Left lung (tissue), 10 donors: ENCODE results near the gene CCNG2. TPM values are rescaled to one million over a fixed set of nuclear protein-coding genes. Genes with fewer than 3 reads are reported as not detected.

Experiments
- ATAC-seq: fragments of 200-7000 bp; cut with Tn5 transposase; one replicate; pipeline ENCODE4 v1.9.1; 2020; ENCODE audit warnings: moderate library complexity
- DNase-seq, 4 donors: peaks; one replicate each; pipeline ENCODE4 v3.0.0-alpha.2; 2013 to 2020
- H3K27ac ChIP-seq, 2 donors: fragments of 200-600 bp; sonication (generic) in 1 of 2; one replicate each; pipeline versions ENCODE4 v1.5.0 to v1.8.0; 2020 to 2021
- H3K27me3 ChIP-seq, 2 donors: fragments of 200-600 bp; sonication (generic) in 1 of 2; one replicate each; pipeline versions ENCODE4 v1.5.0 to v1.8.0; 2020 to 2021
- H3K36me3 ChIP-seq, 2 donors: fragments of 200-600 bp; sonication (generic) in 1 of 2; one replicate each; pipeline versions ENCODE4 v1.5.0 to v1.8.0; 2020 to 2021
- H3K4me1 ChIP-seq, 2 donors: fragments of 200-600 bp; one replicate each; pipeline ENCODE4 v1.8.0; 2021
- H3K4me3 ChIP-seq, 2 donors: fragments of 200-600 bp; sonication (generic) in 1 of 2; one replicate each; pipeline versions ENCODE4 v1.5.0 to v1.8.0; 2020 to 2021; ENCODE audit warnings: mild to moderate bottlenecking in 1 of 2
- H3K9me3 ChIP-seq, 2 donors: fragments of 200-600 bp; sonication (generic) in 1 of 2; one replicate each; pipeline versions ENCODE4 v1.5.0 to v1.8.0; 2020 to 2021
- CTCF ChIP-seq, 2 donors: fragments of 200-600 bp; sonication (generic) in 1 of 2; IDR thresholded peaks; one replicate each; pipeline versions ENCODE4 v1.5.0 to v1.8.0; 2021; ENCODE audit warnings: antibody characterized with exemption in 2 of 2
- intact Hi-C, 2 donors: fragments of 100-400 bp; cut with DNase I; formaldehyde crosslinking; loops; one replicate each; pipeline versions ENCODE4 v1.11.2 to v1.14.2; 2022
- polyA plus RNA-seq, 6 donors: library from polyadenylated mRNA; unstranded; fragments of 120-200 nt; gene quantifications; one replicate each; pipeline ENCODE4 v1.2.1, GENCODE V29; 2013; ENCODE audit not compliant: insufficient read length in 6 of 6
- total RNA-seq, 2 donors: library from RNA; stranded (reverse); fragmentation: NEBNext Ultra II Directional; extraction: Animal tissue kit (Norgen Biotek cat#: 25700); gene quantifications; one replicate each; pipeline ENCODE4 v1.2.1, GENCODE V29; 2021
- donor health status: DM: no; HTN: yes; CAD: no.
- donor health status: DM: no; HTN: no; CAD: no.

CCNG2 gene
- total and polyA plus RNA-seq, 8 donors, result 31.6 to 136 (median 106) TPM

GRCh38 chr4:77199276-77199675 is 42.3 kb downstream of the CCNG2 start:
- no peak for ATAC-seq
- Histone ChIP-seq H3K4me1 (peaks cover 1 to 4% of the 10 kb centered on the region in 2 donors), H3K27me3 (no peaks in the 10 kb centered on the region), H3K9me3 (no peaks in the 10 kb centered on the region), H3K27ac (no peak overlapping the region), H3K4me3 (no peak overlapping the region), H3K36me3 (no peaks in the 10 kb centered on the region)
- intact Hi-C loops, result no loop called here
- DNase-seq, result no peak
- TF ChIP-seq CTCF (IDR thresholded peaks at IDR 0.05), result no peak

- no peak for TF ChIP-seq CTCF (IDR thresholded peaks at IDR 0.05)
- intact Hi-C loops, result loop anchor here in 1 of 2 donors (10.0 kb wide), 1 partner anchor 105 kb away; no protein-coding TSS in a partner anchor
Observed at GRCh38 chr4:77199701-77200100, 42.7 kb downstream of the CCNG2 start.

GRCh38 chr4:77201343-77201742 is 44.3 kb downstream of the CCNG2 start:
- DNase-seq (no peak), ATAC-seq (no peak)
- intact Hi-C loops, result loop anchor here in 1 of 2 donors (10.0 kb wide), 1 partner anchor 107 kb away; no protein-coding TSS in a partner anchor
- Histone ChIP-seq H3K27ac (no peak overlapping the region), H3K9me3 (no peaks in the 10 kb centered on the region), H3K27me3 (no peaks in the 10 kb centered on the region), H3K4me3 (no peak overlapping the region), H3K36me3 (no peaks in the 10 kb centered on the region), H3K4me1 (peaks cover 0 to 4% of the 10 kb centered on the region in 2 donors)
- TF ChIP-seq CTCF (IDR thresholded peaks at IDR 0.05), result no peak

More at GRCh38 chr4:77199701-77200100, 42.7 kb downstream of the CCNG2 start:
- H3K36me3 ChIP-seq, result no peaks in the 10 kb centered on the region
- no peaks in the 10 kb centered on the region for H3K9me3 ChIP-seq
- H3K27ac ChIP-seq, result no peak overlapping the region
- ATAC-seq (no peak), DNase-seq (no peak)
- no peak overlapping the region for H3K4me3 ChIP-seq
- peaks cover 0 to 4% of the 10 kb centered on the region in 2 donors for H3K4me1 ChIP-seq
- no peaks in the 10 kb centered on the region for H3K27me3 ChIP-seq

- Histone ChIP-seq H3K36me3 (no peaks in the 10 kb centered on the region), H3K27ac (peak overlapping the region in 1 of 2 donors; percentile 2), H3K27me3 (no peaks in the 10 kb centered on the region), H3K4me1 (peaks cover 0 to 4% of the 10 kb centered on the region in 2 donors), H3K9me3 (no peaks in the 10 kb centered on the region), H3K4me3 (no peak overlapping the region)
- intact Hi-C loops, result loop anchor here in 1 of 2 donors (10.0 kb wide), 1 partner anchor 107 kb away; no protein-coding TSS in a partner anchor
- DNase-seq, result no peak
- peak; percentile 23 for ATAC-seq
- TF ChIP-seq CTCF (IDR thresholded peaks at IDR 0.05), result no peak
Observed at GRCh38 chr4:77201857-77202256, 44.9 kb downstream of the CCNG2 start.

- Histone ChIP-seq H3K27ac (peak overlapping the region in 1 of 2 donors; percentile 2), H3K36me3 (no peaks in the 10 kb centered on the region)
- peak; percentile 58 for ATAC-seq
Observed at GRCh38 chr4:77202491-77202890, 45.5 kb downstream of the CCNG2 start.

More at GRCh38 chr4:77202491-77202890, 45.5 kb downstream of the CCNG2 start:
- no peak for TF ChIP-seq CTCF (IDR thresholded peaks at IDR 0.05)
- Histone ChIP-seq H3K27me3 (no peaks in the 10 kb centered on the region), H3K4me1 (peaks cover 0 to 4% of the 10 kb centered on the region in 2 donors), H3K9me3 (no peaks in the 10 kb centered on the region), H3K4me3 (no peak overlapping the region)
- intact Hi-C loops, result loop anchor here in 1 of 2 donors (10.0 kb wide), 1 partner anchor 108 kb away; no protein-coding TSS in a partner anchor
- no peak for DNase-seq
